Fibroblast of peridontal ligament (primary cell): ENCODE measurements around the gene C7orf25.
A peak's percentile ranks its signal among the peaks of the same experiment; 100 is the strongest.

ENCODE experiments used
- DNase-seq: peaks from one replicate; pipeline ENCODE4 v3.0.0-alpha.2; 2010; ENCODE audit errors: extremely low read depth

C7orf25 gene

GRCh38 chr7:42911454-42912447 is at the start of gene C7orf25:
Gene C7orf25 (minus strand): TSS chr7:42912070. CDS start chr7:42910900, 1,170 bp downstream.
- peak; percentile 88 for DNase-seq

GRCh38 chr7:42961170-42961569 is 49.3 kb upstream of the C7orf25 start:
- no peak for DNase-seq

DNA sequence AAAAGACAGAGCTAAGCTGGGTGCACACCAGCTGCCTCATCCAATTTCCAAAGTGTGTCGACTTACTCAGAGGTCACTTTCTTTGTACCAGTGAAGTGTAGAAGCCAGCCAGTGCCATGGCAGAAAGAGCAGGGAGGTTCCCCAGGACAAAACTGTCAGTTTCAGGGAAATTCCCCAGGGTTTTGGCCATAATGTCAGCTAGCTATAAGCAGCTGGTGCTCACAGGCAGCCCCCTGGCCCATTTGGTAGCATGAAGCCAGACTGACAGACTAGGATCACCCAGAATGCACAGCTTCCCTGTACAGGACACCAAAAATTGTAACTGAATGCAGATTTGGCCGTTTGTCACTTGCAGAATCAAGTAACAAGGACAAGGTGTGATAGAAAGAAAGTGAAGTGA is 48.9 kb upstream of the C7orf25 start:
- no peak for DNase-seq

GRCh38 chr7:42959549-42959948 is 47.7 kb upstream of the C7orf25 start:
- no peak for DNase-seq

GRCh38 chr7:42956062-42956461 is 44.2 kb upstream of the C7orf25 start:
- no peak for DNase-seq

DNA sequence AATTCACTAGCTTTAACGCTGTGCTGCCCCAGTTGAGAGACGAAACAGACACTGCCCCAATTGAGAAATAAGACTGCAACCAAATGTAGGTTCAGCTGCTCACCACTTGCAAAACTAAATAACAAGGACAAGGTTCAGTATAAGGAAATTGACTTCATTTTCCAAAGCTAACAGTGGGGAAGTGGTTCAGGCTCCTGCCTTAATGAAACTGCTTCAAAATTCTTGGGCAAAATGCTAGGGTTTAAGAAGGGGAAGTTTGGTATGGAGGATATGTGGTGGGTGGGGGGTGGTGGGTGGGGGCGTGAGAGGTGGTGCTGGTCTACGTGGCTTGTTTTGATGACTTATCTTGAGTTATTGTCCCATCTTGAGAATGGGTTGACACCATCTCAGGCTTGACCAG is 42.1 kb upstream of the C7orf25 start:
- no peak for DNase-seq

DNA sequence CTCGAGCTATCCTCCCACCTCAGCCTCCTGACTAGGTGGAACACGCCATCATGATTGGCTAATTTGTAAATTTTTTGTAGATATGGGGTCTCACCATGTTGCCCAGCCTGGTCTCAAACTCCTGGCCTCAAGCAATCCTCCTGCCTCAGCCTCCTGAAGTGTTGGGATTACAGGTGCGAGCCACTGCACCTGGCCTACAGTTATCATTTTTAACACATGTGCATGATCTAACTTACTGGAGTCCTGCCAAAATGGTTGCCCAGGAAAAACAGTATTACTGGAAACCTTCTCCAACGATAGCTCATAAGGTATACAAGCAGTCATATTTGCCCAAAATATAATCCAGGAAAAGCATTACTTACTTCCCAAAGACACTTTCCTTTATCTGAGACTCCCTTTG is 40.5 kb upstream of the C7orf25 start:
- DNase-seq: no peak

GRCh38 chr7:42950417-42950816 is 38.5 kb upstream of the C7orf25 start:
- no peak for DNase-seq

- no peak for DNase-seq
These were observed 35.7 kb upstream of the C7orf25 start for GRCh38 chr7:42947521-42947920.

DNA sequence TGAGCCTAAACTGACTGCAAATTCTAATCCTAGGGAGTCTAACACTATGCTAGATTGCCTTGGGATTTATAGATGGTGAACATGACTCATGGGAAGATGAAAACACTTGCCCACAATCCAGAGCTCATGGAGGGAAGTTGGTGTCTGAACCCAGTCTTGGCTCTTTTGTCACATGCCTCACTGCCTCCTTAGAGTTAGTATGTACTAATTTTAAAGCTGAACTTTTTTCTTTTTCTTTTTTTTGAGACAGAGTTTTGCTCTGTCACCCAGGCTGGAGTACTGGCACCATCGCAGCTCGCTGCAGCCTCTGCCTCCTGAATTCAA is 34.7 kb upstream of the C7orf25 start:
- no peak for DNase-seq

GRCh38 chr7:42945821-42946626 is 34.2 kb upstream of the C7orf25 start:
- no peak for DNase-seq

DNA sequence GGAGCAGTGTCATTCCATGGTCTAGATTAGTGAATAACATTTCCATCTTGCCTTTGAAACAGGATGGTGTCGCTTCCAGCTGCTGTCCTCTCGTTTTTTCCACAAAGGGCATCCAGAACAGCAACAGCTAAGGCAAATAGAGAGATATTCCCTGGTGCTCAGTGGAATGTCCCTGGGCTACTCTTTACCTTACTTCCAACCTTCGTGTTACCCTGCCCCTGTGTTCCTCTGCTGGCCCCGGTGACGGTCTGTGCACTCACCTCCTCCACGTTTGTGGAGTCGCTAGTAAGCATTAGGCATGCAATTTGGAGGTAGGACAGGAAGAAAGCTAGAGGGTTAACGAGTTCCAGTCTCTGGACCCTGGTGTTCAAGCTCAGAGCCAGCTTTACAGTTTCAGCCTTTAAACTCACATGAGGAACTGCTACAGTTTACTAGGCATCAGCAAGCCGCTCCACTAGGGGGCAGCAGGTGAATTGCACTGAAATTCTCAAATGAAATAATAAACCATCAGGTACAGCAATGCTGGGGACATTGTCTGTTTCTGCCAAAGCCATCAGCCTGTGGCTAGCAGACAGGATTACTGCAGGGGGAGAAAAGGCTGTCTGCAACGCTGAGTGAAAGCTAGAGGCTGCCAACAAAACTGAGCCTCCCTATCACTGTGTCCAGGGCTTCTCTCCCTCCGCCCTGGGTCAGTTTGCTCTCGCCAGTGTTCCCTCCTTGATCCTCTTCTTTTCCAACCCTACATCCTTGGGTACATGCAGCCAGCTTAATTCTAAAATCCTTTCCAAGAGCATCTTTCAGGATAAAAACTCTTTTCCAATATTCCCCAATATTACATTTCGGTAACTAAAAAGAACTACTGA is 29.3 kb upstream of the C7orf25 start:
- peak; percentile 80 for DNase-seq

- DNase-seq: no peak
These were observed 27.8 kb upstream of the C7orf25 start for GRCh38 chr7:42939457-42940240.

GRCh38 chr7:42935861-42936260 is 24.0 kb upstream of the C7orf25 start:
- DNase-seq: no peak

- no peak for DNase-seq
These were observed 22.4 kb upstream of the C7orf25 start for GRCh38 chr7:42934291-42934690.

GRCh38 chr7:42932811-42933591 is 21.1 kb upstream of the C7orf25 start:
- peak; percentile 44 for DNase-seq

GRCh38 chr7:42931834-42932651 is 20.2 kb upstream of the C7orf25 start, which contains the start of the genes MRPL32 and PSMA2:
Gene MRPL32 (plus strand): TSS chr7:42932376. CDS start chr7:42932387, 11 bp downstream.
Gene PSMA2 (minus strand): TSS chr7:42932174. CDS start chr7:42932158, 16 bp downstream.
- DNase-seq: peak; percentile 97

- peak; percentile 42 for DNase-seq
These were observed 19.6 kb upstream of the C7orf25 start for GRCh38 chr7:42931447-42931833.

GRCh38 chr7:42930889-42931288 is 19.0 kb upstream of the C7orf25 start:
- no peak for DNase-seq
